Activated T-helper 1 cell treated with Interleukin-2 at 50 U/mL for 16 hours (primary cell): ENCODE data around the gene UBL4A.

Source experiments
- DNase-seq: peaks from one replicate; pipeline ENCODE4 v3.0.0-alpha.2; 2020; ENCODE audit warnings: low read depth

Gene UBL4A

GRCh38 chrX:154481911-154482601 lies 4.4 kb downstream of the UBL4A start:
- DNase-seq = no peak

GRCh38 chrX:154481195-154481594 lies 5.2 kb downstream of the UBL4A start:
- DNase-seq = no peak

GRCh38 chrX:154478728-154479622 lies 7.4 kb downstream of the UBL4A start, which contains the start of gene LAGE3:
Gene LAGE3, minus strand, starts transcription at chrX:154479281. Its CDS starts 366 bp downstream, at chrX:154478915.
- peak; percentile 89 for DNase-seq

- no peak for DNase-seq
Observed at GRCh38 chrX:154477891-154478477, 8.4 kb downstream of the UBL4A start.

GRCh38 chrX:154476821-154477220 lies 9.6 kb downstream of the UBL4A start:
- no peak for DNase-seq

- DNase-seq = no peak
Observed at GRCh38 chrX:154473683-154474082, 12.7 kb downstream of the UBL4A start.

- no peak for DNase-seq
Observed at GRCh38 chrX:154472685-154473632, 13.5 kb downstream of the UBL4A start.

GRCh38 chrX:154471839-154472684 lies 14.4 kb downstream of the UBL4A start:
- no peak for DNase-seq

- DNase-seq = no peak
Observed at GRCh38 chrX:154470914-154471568, 15.4 kb downstream of the UBL4A start.

- no peak for DNase-seq
Observed at GRCh38 chrX:154470434-154470833, 16.0 kb downstream of the UBL4A start.

- DNase-seq = no peak
Observed at GRCh38 chrX:154469880-154470279, 16.5 kb downstream of the UBL4A start.

- no peak for DNase-seq
Observed at GRCh38 chrX:154469114-154469513, 17.3 kb downstream of the UBL4A start.

- DNase-seq = no peak
Observed at GRCh38 chrX:154468217-154468616, 18.2 kb downstream of the UBL4A start.

GRCh38 chrX:154467556-154467955 lies 18.9 kb downstream of the UBL4A start:
- no peak for DNase-seq

- DNase-seq = no peak
Observed at GRCh38 chrX:154466907-154467306, 19.5 kb downstream of the UBL4A start.

GRCh38 chrX:154466036-154466435 lies 20.4 kb downstream of the UBL4A start:
- DNase-seq = no peak

GRCh38 chrX:154465601-154466000 lies 20.8 kb downstream of the UBL4A start:
- DNase-seq = no peak

- no peak for DNase-seq
Observed at GRCh38 chrX:154464806-154465365, 21.5 kb downstream of the UBL4A start.

- DNase-seq = no peak
Observed at GRCh38 chrX:154463611-154464220, 22.7 kb downstream of the UBL4A start.
